Adrenal gland (tissue), 12 donors: ENCODE results near the gene EGFLAM. TPM values are rescaled to one million over a fixed set of nuclear protein-coding genes. Genes with fewer than 3 reads are reported as not detected.

ENCODE experiments used
- DNase-seq, 7 donors: peaks; one replicate each; pipeline ENCODE4 v3.0.0-alpha.2; 2019 to 2020
- H3K27ac ChIP-seq, 5 donors: fragments of 200-600 bp; sonication (generic) in 4 of 5; 1 replicate in 3 of 5; 2 replicates in 2 of 5; pipeline versions ENCODE4 v1.5.1 to v1.8.0; 2016 to 2020; ENCODE audit warnings: mild to moderate bottlenecking in 1 of 5
- H3K27me3 ChIP-seq: fragments of 200-600 bp; 2 replicates; pipeline ENCODE4 v1.8.0; 2021
- H3K36me3 ChIP-seq, 2 donors: fragments of 200-600 bp; replicated peaks in 1 of 2; 1 replicate in 1 of 2; 2 replicates in 1 of 2; pipeline versions ENCODE4 v1.5.1 to v1.8.0; 2018 to 2022
- H3K4me1 ChIP-seq, 2 donors: fragments of 200-600 bp; replicated peaks in 1 of 2; 1 replicate in 1 of 2; 2 replicates in 1 of 2; pipeline versions ENCODE4 v1.5.1 to v1.8.0; 2018 to 2021
- H3K4me3 ChIP-seq, 4 donors: fragments of 200-600 bp; sonication (generic) in 3 of 4; one replicate each; pipeline ENCODE4 v1.5.1; 2016 to 2018
- H3K9me3 ChIP-seq, 3 donors: fragments of 200-600 bp; sonication (generic) in 1 of 3; replicated peaks in 1 of 3; 1 replicate in 2 of 3; 2 replicates in 1 of 3; pipeline versions ENCODE4 v1.5.1 to v1.8.0; 2016 to 2021
- POLR2A ChIP-seq, 2 donors: fragments of 450-650 bp; IDR thresholded peaks; one replicate each; pipeline ENCODE4 v1.6.1; 2017; ENCODE audit warnings: antibody characterized with exemption in 2 of 2, mild to moderate bottlenecking in 2 of 2, moderate library complexity in 1 of 2
- WGBS, 4 donors: extraction: QIAGEN DNeasy Blood & Tissue Kit in 2 of 4; methylation state at CpG; one replicate each; pipeline versions ENCODE4 v1.1.5 to v1.1.7; 2013 to 2017; 5-methylcytosine and 5-hydroxymethylcytosine counted together
- intact Hi-C, 2 donors: fragments of 100-400 bp; cut with DNase I; formaldehyde crosslinking; loops; one replicate each; pipeline versions ENCODE4 v1.14.1 to v1.15.0; 2022 to 2023
- polyA plus RNA-seq, 3 donors: library from polyadenylated mRNA; stranded (reverse); fragments of 200-250 nt in 2 of 3; fragments of 350-450 nt in 1 of 3; fragmentation: Illumina TruSeq in 1 of 3; extraction: RNeasy Lipid Tissue Mini Kit (QIAGEN cat#74804) in 1 of 3; gene quantifications; one replicate each; pipeline ENCODE4 v1.2.3, GENCODE V29; 2013 to 2014
- total RNA-seq, 9 donors: library from RNA; depleted of rRNA in 4 of 9; stranded (reverse); fragments of >200 nt in 4 of 9; fragments of 120-200 nt in 1 of 9; fragmentation: NEBNext Ultra II Directional in 1 of 9; extraction: Animal tissue kit (Norgen Biotek cat#: 25700) in 1 of 9; gene quantifications; one replicate each; pipeline versions ENCODE4 v1.1.0 to v1.2.4, GENCODE V29; 2013 to 2023
- TF ChIP-seq, protein P1 (sequence below), 6 experiments: fragments of 450-650 bp in 4 of 6; fragments of 200-600 bp in 2 of 6; sonication (generic) in 1 of 6; IDR thresholded peaks; 1 replicate in 5 of 6; 2 replicates in 1 of 6; pipeline versions ENCODE4 v1.5.1 to v1.8.0; 2016 to 2021; ENCODE audit warnings: antibody characterized with exemption in 6 of 6, mild to moderate bottlenecking in 2 of 6, moderate library complexity in 1 of 6
- donor health status: healthy with polysubstance abuse.
- donor health status: Bipolar disorder and iron deficiency.
- donor health status: DM: yes; HTN: yes; CAD: no.
- donor health status: DM: no; HTN: no; CAD: no.
- donor health status: DM: no; HTN: no; CAD: no.
- donor health status: DM: yes; HTN: yes; CAD: no.

Gene EGFLAM
- total and polyA plus RNA-seq, 12 donors = 4.4 to 29.0 (median 16.1) TPM

DNA sequence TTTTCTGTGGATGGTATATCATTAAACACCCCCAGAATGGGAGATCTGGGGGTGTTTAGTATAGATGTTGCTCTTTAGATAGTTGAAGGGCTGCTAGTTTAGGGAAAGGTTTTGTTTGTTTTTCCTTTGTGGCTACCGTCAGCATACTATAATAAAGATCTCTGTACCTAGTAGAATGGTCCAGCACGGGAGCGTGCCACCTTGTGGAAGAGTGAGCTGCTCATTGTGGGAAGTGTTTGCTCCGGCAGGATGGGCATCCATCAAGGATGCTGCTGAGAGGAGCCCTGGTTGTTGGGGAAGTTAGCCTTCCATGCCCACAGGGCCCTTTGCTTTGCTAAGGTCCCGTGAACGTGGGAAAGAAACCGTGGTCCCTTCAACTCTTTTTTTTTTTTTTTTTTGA, 185.0 kb downstream of the EGFLAM start:
- Histone ChIP-seq H3K4me3 (no peak overlapping the region), H3K4me1 (no peaks in the 10 kb centered on the region), H3K27ac (no peak overlapping the region), H3K9me3 (no peaks in the 10 kb centered on the region), H3K36me3 (no peaks in the 10 kb centered on the region), H3K27me3 (no peaks in the 10 kb centered on the region)
- no peak for DNase-seq
- TF ChIP-seq POLR2A (IDR thresholded peaks at IDR 0.05) = no peak
- TF ChIP-seq, protein P1, sequence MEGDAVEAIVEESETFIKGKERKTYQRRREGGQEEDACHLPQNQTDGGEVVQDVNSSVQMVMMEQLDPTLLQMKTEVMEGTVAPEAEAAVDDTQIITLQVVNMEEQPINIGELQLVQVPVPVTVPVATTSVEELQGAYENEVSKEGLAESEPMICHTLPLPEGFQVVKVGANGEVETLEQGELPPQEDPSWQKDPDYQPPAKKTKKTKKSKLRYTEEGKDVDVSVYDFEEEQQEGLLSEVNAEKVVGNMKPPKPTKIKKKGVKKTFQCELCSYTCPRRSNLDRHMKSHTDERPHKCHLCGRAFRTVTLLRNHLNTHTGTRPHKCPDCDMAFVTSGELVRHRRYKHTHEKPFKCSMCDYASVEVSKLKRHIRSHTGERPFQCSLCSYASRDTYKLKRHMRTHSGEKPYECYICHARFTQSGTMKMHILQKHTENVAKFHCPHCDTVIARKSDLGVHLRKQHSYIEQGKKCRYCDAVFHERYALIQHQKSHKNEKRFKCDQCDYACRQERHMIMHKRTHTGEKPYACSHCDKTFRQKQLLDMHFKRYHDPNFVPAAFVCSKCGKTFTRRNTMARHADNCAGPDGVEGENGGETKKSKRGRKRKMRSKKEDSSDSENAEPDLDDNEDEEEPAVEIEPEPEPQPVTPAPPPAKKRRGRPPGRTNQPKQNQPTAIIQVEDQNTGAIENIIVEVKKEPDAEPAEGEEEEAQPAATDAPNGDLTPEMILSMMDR (IDR thresholded peaks at IDR 0.05) = no peak
- 86 to 94% (median 88%) methylated on average over 7 of the region's 7 CpGs for WGBS, 4 donors
- intact Hi-C loops = loop anchor here (5.0 to 10.0 kb wide), 5 partner anchors 114 to 481 kb away; partner anchors contain the start of gene LIFR (in 1 of the 2)

DNA sequence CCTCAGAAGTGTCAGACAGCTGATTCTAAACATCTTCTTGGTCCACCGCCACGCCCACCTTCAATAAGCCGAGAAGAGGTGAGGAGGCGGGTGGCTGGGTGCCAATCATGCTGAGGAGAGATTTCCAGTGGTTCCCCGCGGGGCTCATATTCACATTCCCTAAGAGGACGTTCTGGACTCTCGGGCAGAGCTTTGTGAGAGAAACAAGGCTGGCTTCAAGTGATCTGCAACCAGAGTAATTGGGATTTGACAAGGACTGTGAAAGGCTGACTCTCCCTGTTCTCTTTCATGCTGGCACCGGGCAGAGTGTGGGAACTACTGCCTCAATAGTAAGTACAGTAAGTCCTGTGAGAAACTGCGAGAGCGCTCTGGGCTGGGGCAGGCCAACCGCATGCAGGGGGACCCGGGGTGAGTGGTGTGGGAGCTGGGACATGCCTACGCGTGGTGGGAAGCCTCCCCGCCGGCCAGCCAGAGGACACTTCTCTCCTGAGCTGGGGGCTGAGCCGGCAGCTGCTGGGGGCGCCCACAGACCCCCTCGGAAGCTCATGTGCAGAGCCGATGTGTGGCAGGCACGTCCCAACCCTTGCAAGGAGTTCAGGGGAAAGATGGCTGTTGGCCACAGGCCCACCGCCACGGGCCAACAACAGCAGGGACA, 187.1 kb downstream of the EGFLAM start:
- Histone ChIP-seq H3K27me3 (no peaks in the 10 kb centered on the region), H3K36me3 (no peaks in the 10 kb centered on the region), H3K4me1 (no peaks in the 10 kb centered on the region), H3K9me3 (no peaks in the 10 kb centered on the region), H3K4me3 (peak overlapping the region in 1 of 4 donors; percentile 33), H3K27ac (peak overlapping the region in 2 of 5 donors; percentile 52 to 88)
- intact Hi-C loops = loop anchor here (10.0 kb wide), 2 partner anchors 359 to 479 kb away; no protein-coding TSS in a partner anchor
- 65 to 80% (median 72%) methylated on average over 21 to 24 of the region's 24 CpGs for WGBS, 4 donors
- DNase-seq = peak in 2 of 7 donors; percentile 36 to 66
- no peak for TF ChIP-seq POLR2A (IDR thresholded peaks at IDR 0.05)
- TF ChIP-seq, protein P1 (IDR thresholded peaks at IDR 0.05) = no peak

GRCh38 chr5:38446029-38446522, 187.7 kb downstream of the EGFLAM start:
- WGBS, 4 donors = 71 to 80% (median 73%) methylated on average over 21 of the region's 21 CpGs
- intact Hi-C loops = loop anchor here (10.0 kb wide), 2 partner anchors 359 to 479 kb away; no protein-coding TSS in a partner anchor

DNA sequence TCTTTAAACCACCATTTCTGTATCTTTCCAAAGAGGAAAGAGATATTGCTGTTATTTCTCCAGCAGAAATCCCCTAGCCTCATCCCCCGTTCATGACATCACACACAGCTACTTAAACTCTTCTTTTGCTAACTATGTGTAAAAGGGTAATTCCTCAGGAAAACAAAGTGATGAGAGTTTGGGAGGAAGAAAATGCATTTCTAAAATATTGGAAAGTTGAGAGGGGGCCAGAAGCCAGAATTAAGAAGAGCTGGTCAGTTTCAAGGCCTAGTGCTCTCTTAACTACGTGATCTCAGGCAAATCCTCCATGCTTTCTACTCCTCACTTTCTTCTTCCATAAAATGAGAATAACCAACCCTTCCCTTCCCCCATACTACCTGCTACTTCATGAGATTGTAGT, 188.7 kb downstream of the EGFLAM start:
- peak overlapping the region in 3 of 5 donors; percentile 22 to 73 (median 26) for H3K27ac ChIP-seq

More at GRCh38 chr5:38446029-38446522, 187.7 kb downstream of the EGFLAM start:
- peak overlapping the region in 2 of 5 donors; percentile 52 to 88 for H3K27ac ChIP-seq
- peak overlapping the region in 1 of 4 donors; percentile 33 for H3K4me3 ChIP-seq
- no peaks in the 10 kb centered on the region for H3K27me3 ChIP-seq
- TF ChIP-seq, protein P1 (IDR thresholded peaks at IDR 0.05) = no peak
- TF ChIP-seq POLR2A (IDR thresholded peaks at IDR 0.05) = no peak
- H3K9me3 ChIP-seq = no peaks in the 10 kb centered on the region
- no peaks in the 10 kb centered on the region for H3K4me1 ChIP-seq
- peak in 1 of 7 donors; percentile 27 for DNase-seq
- H3K36me3 ChIP-seq = no peaks in the 10 kb centered on the region

More for the DNA sequence above, 188.7 kb downstream of the EGFLAM start:
- Histone ChIP-seq H3K27me3 (no peaks in the 10 kb centered on the region), H3K4me3 (peak overlapping the region in 1 of 4 donors; percentile 14), H3K4me1 (no peaks in the 10 kb centered on the region), H3K36me3 (no peaks in the 10 kb centered on the region), H3K9me3 (no peaks in the 10 kb centered on the region)
- intact Hi-C loops = loop anchor here (10.0 kb wide), 2 partner anchors 358 to 478 kb away; no protein-coding TSS in a partner anchor
- TF ChIP-seq POLR2A (IDR thresholded peaks at IDR 0.05) = no peak
- TF ChIP-seq, protein P1 (IDR thresholded peaks at IDR 0.05) = no peak
- 82 to 93% (median 92%) methylated on average over 2 of the region's 2 CpGs for WGBS, 4 donors
- no peak for DNase-seq
